Effector memory CD4-positive, alpha-beta T cell (primary cell): ENCODE data around the gene NDUFS8.

Experiments used
- DNase-seq, 3 donors: peaks; one replicate each; pipeline ENCODE4 v3.0.0-alpha.2; 2020
- H3K27ac ChIP-seq: 2 replicates; pipeline ENCODE4 v1.7.0; 2013; ENCODE audit warnings: mild to moderate bottlenecking, low read length, moderate library complexity; ENCODE audit not compliant: insufficient read depth, poor library complexity, severe bottlenecking
- H3K27me3 ChIP-seq: replicated peaks from 2 replicates; pipeline ENCODE4 v1.7.0; 2013; ENCODE audit warnings: mild to moderate bottlenecking, low read length; ENCODE audit not compliant: insufficient read depth, control insufficient read depth, poor library complexity, severe bottlenecking
- H3K36me3 ChIP-seq: 2 replicates; pipeline ENCODE4 v1.7.0; 2013; ENCODE audit warnings: mild to moderate bottlenecking, low read length, moderate library complexity; ENCODE audit not compliant: control insufficient read depth, insufficient read depth
- H3K4me1 ChIP-seq: 2 replicates; pipeline ENCODE4 v1.7.0; 2013; ENCODE audit warnings: low read length, mild to moderate bottlenecking; ENCODE audit not compliant: control insufficient read depth, insufficient read depth, poor library complexity, severe bottlenecking
- H3K4me3 ChIP-seq: 2 replicates; pipeline ENCODE4 v1.7.0; 2013; ENCODE audit warnings: low read length, low read depth, mild to moderate bottlenecking; ENCODE audit not compliant: insufficient read depth, poor library complexity, severe bottlenecking
- H3K9me3 ChIP-seq: 2 replicates; pipeline ENCODE4 v1.7.0; 2013; ENCODE audit warnings: mild to moderate bottlenecking, low read length, moderate library complexity; ENCODE audit not compliant: control insufficient read depth

The NDUFS8 gene

GRCh38 chr11:68049509-68050370, 19.3 kb downstream of the NDUFS8 start:
- no peak for DNase-seq
- no peaks in the 10 kb centered on the region for H3K27me3 ChIP-seq
- no peaks in the 10 kb centered on the region for H3K4me1 ChIP-seq
- peaks cover 50% of the 10 kb centered on the region for H3K36me3 ChIP-seq
- no peak overlapping the region for H3K4me3 ChIP-seq
- H3K9me3 ChIP-seq: no peaks in the 10 kb centered on the region
- no peak overlapping the region for H3K27ac ChIP-seq

GRCh38 chr11:68050371-68050841, 19.9 kb downstream of the NDUFS8 start:
- Histone ChIP-seq H3K36me3 (peaks cover 44% of the 10 kb centered on the region), H3K27me3 (no peaks in the 10 kb centered on the region), H3K27ac (no peak overlapping the region), H3K9me3 (no peaks in the 10 kb centered on the region), H3K4me1 (no peaks in the 10 kb centered on the region), H3K4me3 (no peak overlapping the region)
- no peak for DNase-seq

- H3K36me3 ChIP-seq: peaks cover 35% of the 10 kb centered on the region
- no peaks in the 10 kb centered on the region for H3K9me3 ChIP-seq
- no peaks in the 10 kb centered on the region for H3K27me3 ChIP-seq
- no peak for DNase-seq
- H3K4me1 ChIP-seq: no peaks in the 10 kb centered on the region
- H3K4me3 ChIP-seq: no peak overlapping the region
- no peak overlapping the region for H3K27ac ChIP-seq
Observed at GRCh38 chr11:68051191-68052136, 21.0 kb downstream of the NDUFS8 start.

GRCh38 chr11:68052137-68052873, 21.8 kb downstream of the NDUFS8 start:
- H3K36me3 ChIP-seq: peaks cover 32% of the 10 kb centered on the region
- H3K4me1 ChIP-seq: no peaks in the 10 kb centered on the region
- no peak overlapping the region for H3K27ac ChIP-seq

GRCh38 chr11:68053117-68053516, 22.6 kb downstream of the NDUFS8 start:
- Histone ChIP-seq H3K36me3 (peaks cover 32% of the 10 kb centered on the region), H3K4me1 (no peaks in the 10 kb centered on the region), H3K9me3 (no peaks in the 10 kb centered on the region), H3K27me3 (no peaks in the 10 kb centered on the region), H3K4me3 (no peak overlapping the region), H3K27ac (no peak overlapping the region)
- DNase-seq: no peak

More at GRCh38 chr11:68052137-68052873, 21.8 kb downstream of the NDUFS8 start:
- no peak for DNase-seq
- H3K4me3 ChIP-seq: no peak overlapping the region
- no peaks in the 10 kb centered on the region for H3K27me3 ChIP-seq
- no peaks in the 10 kb centered on the region for H3K9me3 ChIP-seq

GRCh38 chr11:68053981-68054812, 23.7 kb downstream of the NDUFS8 start:
- Histone ChIP-seq H3K27ac (no peak overlapping the region), H3K9me3 (no peaks in the 10 kb centered on the region), H3K27me3 (no peaks in the 10 kb centered on the region), H3K4me3 (no peak overlapping the region), H3K4me1 (no peaks in the 10 kb centered on the region), H3K36me3 (peaks cover 24% of the 10 kb centered on the region)
- no peak for DNase-seq

- Histone ChIP-seq H3K36me3 (peaks cover under 1% of the 10 kb centered on the region), H3K27ac (no peak overlapping the region), H3K9me3 (no peaks in the 10 kb centered on the region), H3K4me3 (no peak overlapping the region), H3K27me3 (no peaks in the 10 kb centered on the region), H3K4me1 (no peaks in the 10 kb centered on the region)
- DNase-seq: no peak
Observed at GRCh38 chr11:68056317-68057285, 26.1 kb downstream of the NDUFS8 start.

GRCh38 chr11:68057807-68058206, 27.3 kb downstream of the NDUFS8 start:
- Histone ChIP-seq H3K27me3 (no peaks in the 10 kb centered on the region), H3K36me3 (no peaks in the 10 kb centered on the region), H3K4me1 (no peaks in the 10 kb centered on the region), H3K9me3 (no peaks in the 10 kb centered on the region), H3K27ac (no peak overlapping the region), H3K4me3 (no peak overlapping the region)
- DNase-seq: no peak
